GM12865 (cell line): ENCODE measurements around the gene SP5.
A peak's percentile ranks its signal among the peaks of the same experiment; 100 is the strongest.

Experiments used
- DNase-seq: peaks from one replicate; pipeline ENCODE4 v3.0.0; 2010; ENCODE audit warnings: low read depth
- H3K4me3 ChIP-seq: 2 replicates; pipeline ENCODE4 v1.5.1; 2011; ENCODE audit warnings: mild to moderate bottlenecking, low read depth, low read length, control low read depth
- TF ChIP-seq, protein P1 (sequence below): IDR thresholded peaks from 2 replicates; pipeline ENCODE4 v1.5.1; 2011; ENCODE audit warnings: low read length, control low read depth, low read depth, inconsistent platforms; ENCODE audit not compliant: insufficient read depth; ENCODE audit errors: missing control alignments

SP5 gene

DNA sequence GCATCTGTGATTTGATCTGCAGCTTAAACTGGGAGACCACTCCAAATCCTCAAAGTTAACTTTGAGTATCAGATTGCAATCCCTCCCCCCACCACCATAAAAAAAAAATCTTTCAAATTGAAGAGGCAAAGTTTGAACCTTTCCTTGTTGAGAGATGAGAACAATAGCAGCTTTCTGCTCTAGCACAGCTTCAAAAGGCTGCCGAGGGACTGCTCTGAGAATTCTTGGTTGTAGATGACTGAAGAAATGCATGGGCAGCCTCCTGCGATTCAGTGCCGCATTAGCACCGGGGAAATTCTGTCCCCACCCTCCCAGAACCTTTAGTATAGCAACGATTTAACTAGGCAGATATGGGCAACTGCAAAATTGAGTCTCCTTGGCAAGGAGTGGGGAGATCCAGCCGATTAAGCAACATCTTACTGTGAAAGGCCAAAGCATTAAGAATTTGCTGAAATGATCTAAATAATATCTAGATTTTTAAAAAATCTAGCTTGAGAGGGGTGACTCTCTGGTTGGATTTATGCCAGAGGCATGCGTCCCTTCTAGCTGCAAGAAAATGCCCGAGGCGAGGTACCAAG, 3.9 kb upstream of the SP5 start:
- no peak overlapping the region for H3K4me3 ChIP-seq
- no peak for DNase-seq
- TF ChIP-seq, protein P1, sequence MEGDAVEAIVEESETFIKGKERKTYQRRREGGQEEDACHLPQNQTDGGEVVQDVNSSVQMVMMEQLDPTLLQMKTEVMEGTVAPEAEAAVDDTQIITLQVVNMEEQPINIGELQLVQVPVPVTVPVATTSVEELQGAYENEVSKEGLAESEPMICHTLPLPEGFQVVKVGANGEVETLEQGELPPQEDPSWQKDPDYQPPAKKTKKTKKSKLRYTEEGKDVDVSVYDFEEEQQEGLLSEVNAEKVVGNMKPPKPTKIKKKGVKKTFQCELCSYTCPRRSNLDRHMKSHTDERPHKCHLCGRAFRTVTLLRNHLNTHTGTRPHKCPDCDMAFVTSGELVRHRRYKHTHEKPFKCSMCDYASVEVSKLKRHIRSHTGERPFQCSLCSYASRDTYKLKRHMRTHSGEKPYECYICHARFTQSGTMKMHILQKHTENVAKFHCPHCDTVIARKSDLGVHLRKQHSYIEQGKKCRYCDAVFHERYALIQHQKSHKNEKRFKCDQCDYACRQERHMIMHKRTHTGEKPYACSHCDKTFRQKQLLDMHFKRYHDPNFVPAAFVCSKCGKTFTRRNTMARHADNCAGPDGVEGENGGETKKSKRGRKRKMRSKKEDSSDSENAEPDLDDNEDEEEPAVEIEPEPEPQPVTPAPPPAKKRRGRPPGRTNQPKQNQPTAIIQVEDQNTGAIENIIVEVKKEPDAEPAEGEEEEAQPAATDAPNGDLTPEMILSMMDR, result no peak

DNA sequence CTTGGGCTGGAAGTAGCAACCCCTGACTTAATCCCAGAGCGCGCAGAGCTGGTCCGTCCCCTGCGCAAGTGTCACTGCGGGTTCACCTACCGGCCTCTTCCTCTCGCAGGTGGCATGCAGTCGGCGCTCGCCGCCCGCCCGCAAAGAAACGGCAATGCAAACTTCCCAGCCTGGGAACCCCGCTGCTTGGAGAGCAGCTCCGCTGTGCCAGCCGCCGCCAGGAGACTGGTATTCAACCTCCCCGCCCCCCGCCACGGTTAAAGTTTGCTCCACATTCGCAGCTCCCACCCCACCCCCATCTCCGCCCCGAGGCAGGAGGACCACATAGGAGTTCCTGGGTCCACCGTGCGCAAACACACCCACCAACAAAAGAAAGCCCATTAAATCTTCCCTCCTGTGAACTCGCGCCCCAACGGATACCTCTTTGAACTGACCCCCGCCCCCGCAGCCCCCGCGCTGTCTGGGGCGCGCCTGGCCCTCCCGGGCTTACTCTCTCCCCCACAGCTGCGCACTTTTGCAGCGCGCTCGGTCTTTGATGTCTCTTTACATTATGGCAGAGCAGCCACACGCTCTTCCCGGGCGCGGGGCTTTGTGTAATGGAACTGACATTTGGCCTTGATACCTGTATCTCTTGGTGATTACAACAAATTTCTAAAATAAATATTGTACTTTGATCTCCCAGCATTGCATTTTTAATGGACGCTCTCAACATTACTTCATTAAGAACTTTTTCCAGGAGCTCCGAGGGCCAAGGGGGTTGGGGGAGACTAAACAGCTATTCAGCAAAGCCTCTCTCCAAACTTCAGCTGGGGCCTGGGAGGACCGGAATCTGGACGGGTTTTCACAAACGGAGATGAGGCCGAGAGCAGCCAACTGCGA, 3.1 kb upstream of the SP5 start:
- DNase-seq, result no peak
- TF ChIP-seq, protein P1, result no peak
- no peak overlapping the region for H3K4me3 ChIP-seq

DNA sequence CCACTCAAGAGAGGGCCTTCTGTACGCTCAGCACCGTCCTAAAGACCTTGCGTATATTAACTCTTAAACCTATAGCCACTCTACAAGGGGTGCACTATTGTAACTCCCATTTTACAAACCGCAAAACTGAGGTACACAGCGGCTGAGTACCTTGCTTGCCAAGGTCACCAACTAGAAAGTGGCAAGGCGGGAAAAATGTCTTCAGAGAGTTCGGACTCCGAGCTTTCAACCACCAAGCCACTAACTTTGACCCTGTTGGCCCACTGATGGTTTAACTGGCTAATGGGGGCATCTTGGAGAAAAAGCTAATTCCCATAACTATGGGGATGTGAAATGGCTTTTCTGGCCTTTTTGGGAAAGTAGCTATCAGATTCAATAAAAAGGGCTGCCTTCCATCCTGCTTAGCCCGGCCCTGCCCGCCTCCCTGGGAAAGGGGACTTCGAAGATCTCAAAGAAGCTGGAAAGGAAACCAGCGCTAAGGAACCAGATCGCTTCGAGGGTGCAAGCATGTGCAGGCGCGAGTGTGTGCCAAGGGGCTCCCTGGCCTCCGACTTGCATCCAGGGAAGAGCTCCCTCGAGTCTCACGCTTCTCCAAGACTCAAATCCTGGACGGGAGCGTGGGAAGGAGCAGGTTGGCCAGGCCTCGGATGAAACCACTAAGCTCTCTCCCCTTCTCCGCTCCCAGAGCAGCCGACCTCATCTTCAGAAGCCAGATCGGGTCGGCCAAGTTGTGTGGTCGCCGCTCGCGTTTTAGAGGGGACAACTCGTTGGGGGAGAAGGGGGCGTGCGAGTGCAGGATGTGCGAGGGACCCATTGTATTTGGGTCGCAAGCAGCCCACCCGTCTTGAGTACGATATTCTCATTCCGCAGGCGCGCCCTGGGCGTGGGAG, 2.2 kb upstream of the SP5 start:
- H3K4me3 ChIP-seq, result no peak overlapping the region
- TF ChIP-seq, protein P1, result no peak
- no peak for DNase-seq

DNA sequence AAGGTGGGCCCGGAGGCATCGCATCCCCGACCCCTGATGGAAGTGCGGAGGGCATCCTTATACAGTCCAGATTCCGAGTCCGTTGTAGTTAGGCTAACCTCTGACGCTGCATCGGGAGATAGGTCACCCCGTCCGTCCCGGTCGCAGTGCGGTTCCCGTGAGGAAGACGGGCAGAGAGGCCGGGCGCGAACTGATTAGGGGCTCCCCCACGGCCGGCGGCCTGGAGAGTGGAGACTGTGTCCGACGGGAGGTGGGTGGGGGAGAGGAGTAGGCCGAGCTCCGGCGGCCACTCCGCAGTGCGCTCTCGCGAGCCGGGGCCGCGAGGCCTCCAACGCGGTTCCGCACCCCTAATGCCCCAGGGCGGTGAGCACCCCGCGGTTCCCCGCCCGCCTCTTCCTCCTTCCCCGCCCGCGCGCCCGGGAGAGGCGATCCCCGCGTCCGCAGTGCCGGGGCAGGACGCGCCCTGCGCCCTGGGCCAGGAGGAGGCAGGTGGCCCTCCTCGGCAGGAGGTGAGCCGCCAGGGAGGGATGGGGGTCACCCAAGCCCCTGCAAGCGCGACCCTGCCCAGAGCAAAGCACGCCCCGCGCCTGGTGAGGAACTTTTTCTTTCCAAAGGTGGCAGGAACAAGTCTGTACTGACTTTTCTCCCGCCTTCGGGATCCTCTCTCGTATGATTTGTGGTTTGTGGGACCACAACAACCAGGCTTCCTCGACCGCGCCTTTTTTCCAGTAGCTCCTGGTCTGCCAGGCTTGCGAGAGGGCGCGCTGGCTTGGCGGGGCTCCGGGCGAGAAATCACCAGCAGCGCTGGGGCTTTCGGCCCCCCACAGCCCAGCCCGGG, 1.4 kb upstream of the SP5 start:
- no peak overlapping the region for H3K4me3 ChIP-seq
- no peak for DNase-seq
- TF ChIP-seq, protein P1, result no peak

DNA sequence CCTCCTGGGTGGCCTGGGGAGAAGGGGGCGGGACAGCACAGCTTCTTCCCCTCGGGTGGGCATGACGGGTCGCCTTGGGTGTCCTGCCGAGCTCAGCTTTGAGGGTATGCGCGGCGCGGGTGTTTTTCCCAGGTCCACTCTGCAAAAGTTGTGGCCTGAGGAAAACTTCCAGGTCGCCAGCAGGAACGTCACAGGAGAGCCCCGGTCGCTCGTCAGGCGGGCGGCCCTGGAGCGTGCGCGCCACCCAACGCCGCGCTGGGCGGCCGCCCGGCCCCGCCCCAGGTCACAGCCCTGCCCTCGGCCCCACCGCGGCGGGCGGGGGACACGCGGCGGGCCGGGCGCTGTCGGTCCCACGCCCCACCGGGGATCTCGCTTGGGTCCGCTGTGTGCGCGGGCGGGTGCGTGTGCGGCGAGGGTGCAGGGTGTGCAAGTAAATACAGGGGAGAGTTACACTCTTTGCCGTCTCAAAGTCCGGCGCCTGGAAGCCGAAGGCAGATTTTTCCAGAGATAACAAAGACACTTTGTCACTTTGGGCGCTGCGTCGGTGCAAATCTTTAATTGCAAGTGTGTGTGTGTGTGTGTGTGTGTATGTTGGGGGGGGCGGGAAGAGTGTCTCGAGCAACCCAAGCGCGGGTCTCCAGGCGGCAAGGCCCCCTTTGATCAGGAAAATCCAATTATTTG, 616 bp upstream of the SP5 start:
- no peak for DNase-seq
- TF ChIP-seq, protein P1, result no peak
- H3K4me3 ChIP-seq, result peak overlapping the region; percentile 38
